DOHH2 (cell line): ENCODE measurements around the gene TTC21A.

Experiments used
- H3F3A ChIP-seq: fragments of 200-600 bp; sonication (generic), shearing (Covaris generic); 2 replicates; pipeline ENCODE4 v1.6.0; 2016; ENCODE audit warnings: antibody characterized with exemption, mild to moderate bottlenecking; ENCODE audit not compliant: control insufficient read depth, insufficient read depth
- H3K27ac ChIP-seq: fragments of 200-600 bp; sonication (generic); 2 replicates; pipeline ENCODE4 v1.5.1; 2014; ENCODE audit warnings: low read depth, mild to moderate bottlenecking, low read length, moderate library complexity
- H3K27me3 ChIP-seq: fragments of 200-600 bp; sonication (generic); 2 replicates; pipeline ENCODE4 v1.6.1; 2014; ENCODE audit warnings: mild to moderate bottlenecking, low read length, mixed read lengths; ENCODE audit not compliant: control insufficient read depth
- H3K36me3 ChIP-seq: fragments of 200-600 bp; sonication (generic); 2 replicates; pipeline ENCODE4 v1.6.1; 2014; ENCODE audit warnings: mild to moderate bottlenecking, low read length, moderate library complexity, mixed read lengths; ENCODE audit not compliant: control insufficient read depth
- H3K4me1 ChIP-seq: fragments of 200-600 bp; sonication (generic); 2 replicates; pipeline ENCODE4 v1.6.1; 2014; ENCODE audit warnings: mild to moderate bottlenecking, low read length, mixed read lengths; ENCODE audit not compliant: control insufficient read depth
- H3K4me2 ChIP-seq: fragments of 200-600 bp; sonication (generic); 2 replicates; pipeline ENCODE4 v1.6.0; 2014; ENCODE audit warnings: mild to moderate bottlenecking, low read length, moderate library complexity
- H3K4me3 ChIP-seq: fragments of 200-600 bp; sonication (generic); 2 replicates; pipeline ENCODE4 v1.5.1; 2014; ENCODE audit warnings: mild to moderate bottlenecking, low read length, mixed read lengths
- H3K79me2 ChIP-seq: fragments of 200-600 bp; sonication (generic); 2 replicates; pipeline ENCODE4 v1.6.1; 2014; ENCODE audit warnings: mild to moderate bottlenecking, low read length, mixed read lengths; ENCODE audit not compliant: control insufficient read depth
- H3K9me2 ChIP-seq: fragments of 200-600 bp; sonication (generic); replicated peaks from 2 replicates; pipeline ENCODE4 v1.6.1; 2014; ENCODE audit warnings: mild to moderate bottlenecking, low read length, mixed read lengths; ENCODE audit not compliant: control insufficient read depth
- H3K9me3 ChIP-seq: fragments of 200-600 bp; sonication (generic); 2 replicates; pipeline ENCODE4 v1.6.1; 2014; ENCODE audit warnings: antibody characterized with exemption, low read length, mixed read lengths; ENCODE audit not compliant: control insufficient read depth, insufficient read depth
- H4K20me1 ChIP-seq: fragments of 200-600 bp; sonication (generic); 2 replicates; pipeline ENCODE4 v1.6.0; 2014; ENCODE audit warnings: low read depth, mild to moderate bottlenecking, antibody characterized with exemption, low read length, moderate library complexity; ENCODE audit not compliant: control insufficient read depth, insufficient read depth
- CTCF ChIP-seq: fragments of 200-600 bp; sonication (generic); IDR thresholded peaks from one replicate; pipeline ENCODE4 v1.5.1; 2014; ENCODE audit warnings: antibody characterized with exemption, mild to moderate bottlenecking, low read depth, low read length; ENCODE audit not compliant: poor library complexity, severe bottlenecking
- EZH2phosphoT487 ChIP-seq: fragments of 200-600 bp; sonication (generic); IDR thresholded peaks from 2 replicates; pipeline ENCODE4 v1.6.1; 2017; ENCODE audit warnings: borderline replicate concordance, mild to moderate bottlenecking, antibody characterized with exemption, low read length, moderate library complexity, mixed read lengths

TTC21A gene

GRCh38 chr3:39124876-39125840, 17.7 kb downstream of the TTC21A start:
- H3K36me3 ChIP-seq: no peaks in the 10 kb centered on the region
- no peaks in the 10 kb centered on the region for H3K9me2 ChIP-seq
- no peaks in the 10 kb centered on the region for H3K27me3 ChIP-seq
- no peak for TF ChIP-seq EZH2phosphoT487
- TF ChIP-seq CTCF: no peak
- peaks cover 78% of the 10 kb centered on the region for H3K4me1 ChIP-seq
- no peaks in the 10 kb centered on the region for H4K20me1 ChIP-seq
- no peaks in the 10 kb centered on the region for H3K79me2 ChIP-seq
- no peaks in the 10 kb centered on the region for H3K9me3 ChIP-seq
- H3F3A ChIP-seq: no peaks in the 10 kb centered on the region; the same call in 1 of the 2 replicates
- H3K4me2 ChIP-seq: no peak overlapping the region
- H3K4me3 ChIP-seq: no peak overlapping the region
- H3K27ac ChIP-seq: no peak overlapping the region

DNA sequence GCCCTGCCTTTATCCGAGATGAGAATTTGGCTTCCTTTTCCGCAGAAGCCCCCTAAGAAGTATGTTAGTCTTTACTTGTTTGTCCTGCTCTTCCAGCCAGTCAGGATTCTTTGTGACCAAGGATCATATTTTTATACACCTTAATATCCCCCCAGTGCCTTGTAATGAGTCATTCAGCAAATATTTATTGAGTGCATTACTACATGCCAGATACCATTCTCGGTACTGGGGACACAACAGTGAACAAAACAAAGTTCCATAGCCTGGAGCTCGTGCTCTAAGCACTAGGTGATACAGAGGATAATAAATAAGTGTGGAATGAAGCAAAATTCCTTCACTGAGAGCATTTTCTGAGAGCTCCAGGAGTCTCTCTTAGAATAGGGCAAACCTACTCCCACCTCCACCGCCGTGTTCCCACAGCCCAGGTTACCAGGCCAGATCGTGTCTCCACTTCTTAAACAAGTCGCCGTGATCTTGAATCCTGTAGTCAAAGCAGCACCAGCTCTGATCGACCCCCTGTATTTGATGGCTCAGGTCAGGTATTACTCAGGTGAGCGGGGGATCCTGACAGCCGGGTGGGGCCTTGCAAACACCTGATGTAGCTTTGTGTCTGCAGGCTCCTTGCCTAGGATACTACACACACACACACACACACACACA, 18.5 kb downstream of the TTC21A start:
- TF ChIP-seq EZH2phosphoT487: no peak
- no peak for TF ChIP-seq CTCF
- H3K27ac ChIP-seq: no peak overlapping the region
- no peaks in the 10 kb centered on the region for H3K27me3 ChIP-seq
- H3K4me3 ChIP-seq: no peak overlapping the region
- H3K9me2 ChIP-seq: no peaks in the 10 kb centered on the region
- H3K4me1 ChIP-seq: peaks cover 76% of the 10 kb centered on the region
- no peaks in the 10 kb centered on the region for H4K20me1 ChIP-seq
- no peaks in the 10 kb centered on the region for H3K79me2 ChIP-seq
- H3K4me2 ChIP-seq: no peak overlapping the region
- H3K9me3 ChIP-seq: no peaks in the 10 kb centered on the region
- H3F3A ChIP-seq: no peaks in the 10 kb centered on the region; the same call in 1 of the 2 replicates
- no peaks in the 10 kb centered on the region for H3K36me3 ChIP-seq

DNA sequence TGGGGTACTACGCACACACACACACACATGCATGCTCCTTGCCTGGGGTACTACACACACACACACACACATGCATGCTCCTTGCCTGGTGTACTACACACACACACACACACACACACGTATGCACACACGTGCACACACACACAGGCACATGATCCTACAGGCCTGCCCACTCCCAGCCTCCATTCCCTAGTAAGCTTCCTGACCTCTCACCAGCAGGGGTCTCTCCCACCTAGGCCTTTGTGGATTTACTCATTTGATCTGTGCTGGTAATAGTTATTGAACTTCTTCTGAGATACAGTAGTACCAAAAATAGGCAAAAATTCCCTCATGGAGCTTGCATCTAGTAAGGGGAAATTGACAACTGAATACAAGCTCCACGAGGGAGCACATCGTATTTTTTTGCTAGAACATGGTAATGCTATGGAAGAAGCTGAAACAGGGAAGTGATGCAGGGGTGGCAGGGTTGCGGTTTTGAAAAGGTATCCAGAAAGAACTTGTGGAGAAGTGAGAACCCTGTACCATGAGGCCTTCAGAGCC, 19.1 kb downstream of the TTC21A start:
- H3K27ac ChIP-seq: no peak overlapping the region; the same call in 1 of the 2 replicates
- H3F3A ChIP-seq: no peaks in the 10 kb centered on the region; the same call in 1 of the 2 replicates
- H4K20me1 ChIP-seq: no peaks in the 10 kb centered on the region
- peak overlapping the region; percentile 46 for H3K4me3 ChIP-seq
- H3K36me3 ChIP-seq: no peaks in the 10 kb centered on the region
- H3K27me3 ChIP-seq: no peaks in the 10 kb centered on the region
- TF ChIP-seq CTCF (peak; percentile 70), EZH2phosphoT487 (no peak)
- peak overlapping the region; percentile 73 for H3K4me2 ChIP-seq
- H3K9me2 ChIP-seq: no peaks in the 10 kb centered on the region
- peaks cover 70% of the 10 kb centered on the region for H3K4me1 ChIP-seq
- H3K9me3 ChIP-seq: no peaks in the 10 kb centered on the region
- H3K79me2 ChIP-seq: no peaks in the 10 kb centered on the region
